HFFc6 (cell line): ENCODE data around the gene PTPN14. TPM values are rescaled to one million over a fixed set of nuclear protein-coding genes. Genes with fewer than 3 reads are reported as not detected.

Experiments
- DNase-seq: peaks from one replicate; pipeline ENCODE4 v3.0.0-alpha.2; 2018
- H3K27ac Mint-ChIP-seq: 2 replicates; pipeline ENCODE4 v1.8.0; 2020; ENCODE audit warnings: mild to moderate bottlenecking, mixed read lengths
- H3K27me3 Mint-ChIP-seq: 2 replicates; pipeline ENCODE4 v1.8.0; 2021; ENCODE audit warnings: mild to moderate bottlenecking, moderate library complexity, mixed read lengths; ENCODE audit not compliant: insufficient read depth
- H3K36me3 Mint-ChIP-seq: 2 replicates; pipeline ENCODE4 v1.8.0; 2021; ENCODE audit warnings: low read depth, mixed read lengths
- H3K4me1 Mint-ChIP-seq: 2 replicates; pipeline ENCODE4 v1.8.0; 2020; ENCODE audit warnings: low read depth, mixed read lengths
- H3K4me3 Mint-ChIP-seq: 2 replicates; pipeline ENCODE4 v1.8.0; 2020; ENCODE audit warnings: mild to moderate bottlenecking, moderate library complexity, mixed read lengths
- H3K9me3 Mint-ChIP-seq: 2 replicates; pipeline ENCODE4 v1.8.0; 2020; ENCODE audit warnings: mild to moderate bottlenecking, mixed read lengths
- CTCF ChIP-seq: fragments of 200-600 bp; sonication (generic); IDR thresholded peaks from 2 replicates; pipeline ENCODE4 v1.5.0; 2021; ENCODE audit warnings: antibody characterized with exemption, mild to moderate bottlenecking
- total RNA-seq, 6 experiments: library from RNA; stranded (reverse); fragmentation: NEBNext Ultra II Directional; extraction: Animal tissue kit (Norgen Biotek cat#: 25700); gene quantifications; 2 replicates in 1 of 6; 3 replicates in 5 of 6; pipeline ENCODE4 v1.2.3, GENCODE V29; 2021

The PTPN14 gene
- total RNA-seq, 6 experiments from 2014 or later, result 93.6 to 140 (median 106) TPM

- Mint-ChIP-seq H3K27ac (peak overlapping the region; percentile 51), H3K27me3 (no peaks in the 10 kb centered on the region; the same call in 1 of the 2 replicates), H3K36me3 (peaks cover 26% of the 10 kb centered on the region), H3K9me3 (no peaks in the 10 kb centered on the region), H3K4me1 (peaks cover 66% of the 10 kb centered on the region), H3K4me3 (no peak overlapping the region)
- TF ChIP-seq CTCF, result no peak
- DNase-seq, result no peak
These were observed 84.9 kb downstream of the PTPN14 start for GRCh38 chr1:214466403-214467077.

GRCh38 chr1:214464445-214465287 is 86.7 kb downstream of the PTPN14 start:
- no peak for DNase-seq
- H3K27ac Mint-ChIP-seq, result no peak overlapping the region
- peaks cover 72% of the 10 kb centered on the region for H3K4me1 Mint-ChIP-seq
- H3K4me3 Mint-ChIP-seq, result no peak overlapping the region
- H3K9me3 Mint-ChIP-seq, result no peaks in the 10 kb centered on the region
- H3K27me3 Mint-ChIP-seq, result no peaks in the 10 kb centered on the region; the same call in 1 of the 2 replicates
- H3K36me3 Mint-ChIP-seq, result peaks cover 26% of the 10 kb centered on the region
- TF ChIP-seq CTCF, result no peak

GRCh38 chr1:214463596-214463995 is 87.8 kb downstream of the PTPN14 start:
- Mint-ChIP-seq H3K36me3 (peaks cover 27% of the 10 kb centered on the region), H3K9me3 (no peaks in the 10 kb centered on the region), H3K27me3 (no peaks in the 10 kb centered on the region; the same call in 1 of the 2 replicates), H3K4me3 (no peak overlapping the region), H3K27ac (no peak overlapping the region), H3K4me1 (peaks cover 71% of the 10 kb centered on the region)
- TF ChIP-seq CTCF, result no peak
- no peak for DNase-seq

- Mint-ChIP-seq H3K27ac (no peak overlapping the region), H3K4me3 (no peak overlapping the region)
These were observed 88.5 kb downstream of the PTPN14 start for GRCh38 chr1:214462882-214463281.

GRCh38 chr1:214461305-214461704 is 90.1 kb downstream of the PTPN14 start:
- no peaks in the 10 kb centered on the region for H3K27me3 Mint-ChIP-seq
- H3K9me3 Mint-ChIP-seq, result no peaks in the 10 kb centered on the region
- peaks cover 71% of the 10 kb centered on the region for H3K4me1 Mint-ChIP-seq
- no peak for TF ChIP-seq CTCF
- no peak for DNase-seq
- no peak overlapping the region for H3K4me3 Mint-ChIP-seq
- peaks cover 32% of the 10 kb centered on the region for H3K36me3 Mint-ChIP-seq
- no peak overlapping the region for H3K27ac Mint-ChIP-seq

More at GRCh38 chr1:214462882-214463281, 88.5 kb downstream of the PTPN14 start:
- peaks cover 74% of the 10 kb centered on the region for H3K4me1 Mint-ChIP-seq
- no peaks in the 10 kb centered on the region; the same call in 1 of the 2 replicates for H3K27me3 Mint-ChIP-seq
- no peak for DNase-seq
- H3K9me3 Mint-ChIP-seq, result no peaks in the 10 kb centered on the region
- TF ChIP-seq CTCF, result no peak
- peaks cover 32% of the 10 kb centered on the region for H3K36me3 Mint-ChIP-seq
